Measurements from ENCODE around the gene SHISA5.

The SHISA5 gene

DNA sequence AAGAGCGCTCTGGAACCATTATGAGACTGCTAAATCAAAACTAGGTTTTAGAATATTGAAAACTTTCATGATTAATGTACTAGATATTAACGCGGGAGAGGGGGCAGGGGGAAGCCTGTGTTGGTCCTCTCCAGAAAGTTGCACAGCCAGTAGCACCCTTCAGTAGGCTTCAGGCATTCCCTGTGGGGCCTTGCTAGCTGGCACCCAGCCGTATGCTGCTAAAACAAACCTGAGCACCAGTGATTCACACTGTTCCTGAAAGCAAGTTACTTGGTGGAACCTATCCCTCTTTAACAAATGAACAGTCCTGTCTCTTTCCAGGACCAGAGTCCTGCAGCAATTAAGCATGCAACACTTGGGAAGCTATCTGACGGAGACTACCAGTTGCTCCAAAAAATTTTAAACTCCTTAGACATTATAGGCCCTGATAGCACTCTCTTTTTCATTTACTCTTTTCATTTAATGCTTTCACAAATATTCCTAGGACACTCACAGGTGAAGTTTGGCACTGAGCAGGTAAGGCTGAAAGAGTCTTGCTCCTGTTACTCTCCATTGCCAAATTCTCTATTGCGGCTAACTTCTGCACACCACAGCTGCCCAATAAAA lies 58.6 kb downstream of the SHISA5 start:
- Histone ChIP-seq H3K4me1 (ENCODE audit: control insufficient read depth in 2 of 2, insufficient read depth in 1 of 2, low read depth in 1 of 2, low read length in 2 of 2) (peaks cover 8 to 13% of the 10 kb centered on the region in 2 donors), H3K14ac (ENCODE audit: low read length) (no peak overlapping the region), H3K36me3 (replicated peaks in 1 of 2; ENCODE audit: control insufficient read depth in 2 of 2, insufficient read depth in 2 of 2, low read length in 2 of 2) (peaks cover 8 to 48% of the 10 kb centered on the region in 2 donors), H2BK12ac (ENCODE audit: low read length) (no peak overlapping the region), H3K9ac (ENCODE audit: low read depth, low read length, poor library complexity) (peak overlapping the region; percentile 35), H3K27me3 (ENCODE audit: control insufficient read depth in 3 of 3, insufficient read depth in 3 of 3, low read depth in 1 of 3, low read length in 3 of 3) (no peaks in the 10 kb centered on the region), H2BK120ac (ENCODE audit: low read depth, low read length) (no peak overlapping the region), H3K79me1 (ENCODE audit: low read depth, low read length) (peaks cover 12% of the 10 kb centered on the region), H4K8ac (ENCODE audit: low read depth, low read length) (no peak overlapping the region), H3K27ac (replicated peaks; ENCODE audit: low read length) (no peak overlapping the region), H2AFZ (ENCODE audit: low read length) (no peak overlapping the region), H3K23ac (ENCODE audit: low read depth, low read length, poor library complexity) (no peak overlapping the region), H2BK15ac (ENCODE audit: low read length) (no peak overlapping the region), H3K4me3 (ENCODE audit: low read length in 2 of 2) (peak overlapping the region in 1 of 2 donors; percentile 72), H3K4ac (ENCODE audit: low read length) (no peak overlapping the region), H3K9me3 (replicated peaks in 1 of 2; ENCODE audit: control insufficient read depth in 2 of 2, insufficient read depth in 1 of 2, low read depth in 1 of 2, low read length in 2 of 2) (no peaks in the 10 kb centered on the region), H3K18ac (ENCODE audit: low read length) (no peak overlapping the region), H3K4me2 (ENCODE audit: insufficient read depth, low read length, poor library complexity, severe bottlenecking) (peak overlapping the region; percentile 86), H2AK5ac (ENCODE audit: low read depth, low read length) (no peak overlapping the region), H2BK5ac (ENCODE audit: low read length) (no peak overlapping the region), H4K91ac (ENCODE audit: low read depth, low read length, poor library complexity) (no peak overlapping the region)
- no CpG with 5 or more reads among the region's 6 CpGs for WGBS, 2 donors (ENCODE audit: extremely low coverage in 2 of 2, insufficient read length in 2 of 2, insufficient replicate concordance in 1 of 2)
- no peak for DNase-seq (ENCODE audit: low spot score)

DNA sequence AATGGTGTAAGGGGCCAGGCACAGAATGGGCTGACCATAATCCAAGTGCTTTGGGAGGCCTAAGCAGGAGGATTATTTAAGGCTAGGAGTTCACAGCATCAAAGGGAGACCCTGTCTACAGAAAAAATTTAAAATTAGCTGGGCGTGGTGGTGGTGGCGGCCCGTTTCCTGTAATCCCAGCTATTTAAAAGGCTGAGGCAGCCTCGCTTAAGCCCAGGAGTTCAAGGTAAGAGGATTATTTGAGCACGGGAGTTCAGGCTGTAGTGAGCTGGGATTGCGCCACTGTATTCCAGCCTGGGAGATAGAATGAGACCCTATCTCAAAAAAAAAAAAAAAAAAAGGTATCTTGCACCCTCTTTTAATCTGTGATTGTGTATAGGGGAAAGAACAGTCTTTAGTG lies 62.0 kb downstream of the SHISA5 start:
- Histone ChIP-seq H3K79me1 (ENCODE audit: low read depth, low read length) (peaks cover 11% of the 10 kb centered on the region), H3K9me3 (replicated peaks in 1 of 2; ENCODE audit: control insufficient read depth in 2 of 2, insufficient read depth in 1 of 2, low read depth in 1 of 2, low read length in 2 of 2) (no peaks in the 10 kb centered on the region), H3K23ac (ENCODE audit: low read depth, low read length, poor library complexity) (no peak overlapping the region), H2BK15ac (ENCODE audit: low read length) (no peak overlapping the region), H3K4me1 (ENCODE audit: control insufficient read depth in 2 of 2, insufficient read depth in 1 of 2, low read depth in 1 of 2, low read length in 2 of 2) (peaks cover 6 to 7% of the 10 kb centered on the region in 2 donors), H2AK5ac (ENCODE audit: low read depth, low read length) (no peak overlapping the region), H3K4ac (ENCODE audit: low read length) (no peak overlapping the region), H3K4me2 (ENCODE audit: insufficient read depth, low read length, poor library complexity, severe bottlenecking) (no peak overlapping the region), H3K18ac (ENCODE audit: low read length) (no peak overlapping the region), H4K8ac (ENCODE audit: low read depth, low read length) (no peak overlapping the region), H3K36me3 (replicated peaks in 1 of 2; ENCODE audit: control insufficient read depth in 2 of 2, insufficient read depth in 2 of 2, low read length in 2 of 2) (peaks cover 8 to 36% of the 10 kb centered on the region in 2 donors), H4K91ac (ENCODE audit: low read depth, low read length, poor library complexity) (no peak overlapping the region), H2BK12ac (ENCODE audit: low read length) (no peak overlapping the region), H2AFZ (ENCODE audit: low read length) (no peak overlapping the region), H3K4me3 (ENCODE audit: low read length in 2 of 2) (peak overlapping the region in 1 of 2 donors; percentile 78), H3K9ac (ENCODE audit: low read depth, low read length, poor library complexity) (no peak overlapping the region), H3K27ac (replicated peaks; ENCODE audit: low read length) (no peak overlapping the region), H3K27me3 (ENCODE audit: control insufficient read depth in 3 of 3, insufficient read depth in 3 of 3, low read depth in 1 of 3, low read length in 3 of 3) (no peaks in the 10 kb centered on the region), H2BK5ac (ENCODE audit: low read length) (no peak overlapping the region), H3K14ac (ENCODE audit: low read length) (no peak overlapping the region), H2BK120ac (ENCODE audit: low read depth, low read length) (no peak overlapping the region)
- no CpG with 5 or more reads among the region's 6 CpGs for WGBS, 2 donors (ENCODE audit: extremely low coverage in 2 of 2, insufficient read length in 2 of 2, insufficient replicate concordance in 1 of 2)
- DNase-seq (ENCODE audit: low spot score): no peak

DNA sequence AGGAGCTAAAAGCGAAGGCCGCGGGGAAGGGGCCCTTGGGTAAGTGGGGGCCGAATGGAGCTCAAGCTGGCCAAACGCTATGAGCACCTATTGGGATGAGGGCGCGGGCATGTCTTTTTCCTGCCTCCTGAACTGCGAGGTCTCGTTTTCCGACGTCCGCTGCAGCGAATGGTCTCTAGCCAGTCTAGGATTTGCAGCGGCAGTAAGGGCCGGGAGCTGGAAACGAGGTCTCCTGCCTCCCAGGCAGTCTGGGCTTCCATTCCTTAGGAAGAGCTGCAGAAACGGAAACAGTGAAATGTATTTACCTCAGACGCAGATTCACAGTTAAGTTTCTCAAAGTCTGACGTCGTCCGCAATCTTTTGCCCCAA lies 63.4 kb downstream of the SHISA5 start:
- H4K91ac ChIP-seq (ENCODE audit: low read depth, low read length, poor library complexity): no peak overlapping the region
- peaks cover 7% of the 10 kb centered on the region for H3K79me1 ChIP-seq (ENCODE audit: low read depth, low read length)
- no peak overlapping the region for H2BK5ac ChIP-seq (ENCODE audit: low read length)
- H3K9ac ChIP-seq (ENCODE audit: low read depth, low read length, poor library complexity): peak overlapping the region; percentile 100
- H3K9me3 ChIP-seq (replicated peaks in 1 of 2; ENCODE audit: control insufficient read depth in 2 of 2, insufficient read depth in 1 of 2, low read depth in 1 of 2, low read length in 2 of 2): no peaks in the 10 kb centered on the region
- H2BK120ac ChIP-seq (ENCODE audit: low read depth, low read length): no peak overlapping the region
- WGBS, 2 donors (ENCODE audit: extremely low coverage in 2 of 2, insufficient read length in 2 of 2, insufficient replicate concordance in 1 of 2): no CpG with 5 or more reads among the region's 21 CpGs
- peak overlapping the region; percentile 35 for H3K18ac ChIP-seq (ENCODE audit: low read length)
- H4K8ac ChIP-seq (ENCODE audit: low read depth, low read length): no peak overlapping the region
- no peak overlapping the region for H2AK5ac ChIP-seq (ENCODE audit: low read depth, low read length)
- no peak overlapping the region for H3K4ac ChIP-seq (ENCODE audit: low read length)
- H3K36me3 ChIP-seq (replicated peaks in 1 of 2; ENCODE audit: control insufficient read depth in 2 of 2, insufficient read depth in 2 of 2, low read length in 2 of 2): peaks cover 8 to 36% of the 10 kb centered on the region in 2 donors
- H2BK15ac ChIP-seq (ENCODE audit: low read length): no peak overlapping the region
- H3K27ac ChIP-seq (replicated peaks; ENCODE audit: low read length): no peak overlapping the region
- H2BK12ac ChIP-seq (ENCODE audit: low read length): no peak overlapping the region
- peak overlapping the region; percentile 85 for H2AFZ ChIP-seq (ENCODE audit: low read length)
- peak overlapping the region; percentile 94 for H3K23ac ChIP-seq (ENCODE audit: low read depth, low read length, poor library complexity)
- H3K4me1 ChIP-seq (ENCODE audit: control insufficient read depth in 2 of 2, insufficient read depth in 1 of 2, low read depth in 1 of 2, low read length in 2 of 2): peaks cover 2 to 6% of the 10 kb centered on the region in 2 donors
- DNase-seq (ENCODE audit: low spot score): no peak
- peak overlapping the region; percentile 81 for H3K4me2 ChIP-seq (ENCODE audit: insufficient read depth, low read length, poor library complexity, severe bottlenecking)
- peak overlapping the region; percentile 78 to 93 for H3K4me3 ChIP-seq (ENCODE audit: low read length in 2 of 2)
- no peaks in the 10 kb centered on the region for H3K27me3 ChIP-seq (ENCODE audit: control insufficient read depth in 3 of 3, insufficient read depth in 3 of 3, low read depth in 1 of 3, low read length in 3 of 3)
- peak overlapping the region; percentile 92 for H3K14ac ChIP-seq (ENCODE audit: low read length)

DNA sequence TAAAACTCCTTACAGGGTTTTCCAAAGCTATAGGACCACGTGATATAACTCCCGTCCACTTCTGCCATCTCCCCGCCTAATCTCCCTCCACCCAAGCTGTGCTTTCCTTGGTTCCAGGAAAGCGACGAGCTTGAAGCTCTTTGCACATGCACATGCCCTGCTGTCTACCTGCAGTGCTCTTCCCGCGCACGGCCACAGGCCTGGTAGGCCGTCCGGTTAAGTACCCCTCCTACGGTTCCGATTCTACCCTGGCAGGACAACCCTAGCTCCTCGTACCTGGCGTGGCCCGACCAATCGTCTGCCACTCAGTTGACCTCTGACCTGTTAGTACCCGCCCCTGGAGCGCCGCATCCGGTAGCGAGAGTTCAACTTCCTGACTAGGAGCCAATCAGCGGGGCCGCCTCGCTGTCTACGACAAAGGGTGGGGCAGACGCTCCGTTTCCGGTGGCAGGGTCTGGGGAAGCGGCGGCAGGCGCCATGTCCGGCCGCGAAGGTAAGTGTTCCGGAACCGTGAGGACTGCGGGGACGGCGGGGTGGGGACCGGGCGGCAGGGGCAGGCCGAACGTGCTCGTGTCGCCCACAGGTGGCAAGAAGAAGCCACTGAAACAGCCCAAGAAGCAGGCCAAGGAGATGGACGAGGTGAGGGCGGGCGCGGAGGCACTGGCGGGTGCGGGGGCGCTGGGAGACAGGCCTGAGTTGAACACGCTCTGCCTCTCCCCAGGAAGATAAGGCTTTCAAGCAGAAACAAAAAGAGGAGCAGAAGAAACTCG lies 64.0 kb downstream of the SHISA5 start, which contains the start of the genes CCDC51 and TMA7:
CCDC51 (minus strand) TSS at position 300 of the 770 bp plus-strand sequence. CDS start 4,991 bp downstream, outside the sequence.
TMA7 (plus strand) TSS at position 438 of the 770 bp plus-strand sequence; CDS start at position 478, 40 bp downstream.
- Histone ChIP-seq H2BK15ac (ENCODE audit: low read length) (no peak within 1 kb of the TSS), H3K36me3 (replicated peaks in 1 of 2; ENCODE audit: control insufficient read depth in 2 of 2, insufficient read depth in 2 of 2, low read length in 2 of 2) (peaks cover 8 to 36% of the 10 kb centered on the region in 2 donors), H3K4me2 (ENCODE audit: insufficient read depth, low read length, poor library complexity, severe bottlenecking) (peak within 1 kb of the TSS; percentile 81), H3K27ac (replicated peaks; ENCODE audit: low read length) (peak within 1 kb of the TSS; percentile 75), H3K4ac (ENCODE audit: low read length) (no peak within 1 kb of the TSS), H2BK5ac (ENCODE audit: low read length) (no peak within 1 kb of the TSS), H3K27me3 (ENCODE audit: control insufficient read depth in 3 of 3, insufficient read depth in 3 of 3, low read depth in 1 of 3, low read length in 3 of 3) (no peaks in the 10 kb centered on the region), H3K23ac (ENCODE audit: low read depth, low read length, poor library complexity) (peak within 1 kb of the TSS; percentile 94), H2BK12ac (ENCODE audit: low read length) (no peak within 1 kb of the TSS), H3K79me1 (ENCODE audit: low read depth, low read length) (peaks cover 8% of the 10 kb centered on the region), H3K4me1 (ENCODE audit: control insufficient read depth in 2 of 2, insufficient read depth in 1 of 2, low read depth in 1 of 2, low read length in 2 of 2) (peaks cover 2 to 6% of the 10 kb centered on the region in 2 donors), H2BK120ac (ENCODE audit: low read depth, low read length) (no peak within 1 kb of the TSS), H4K91ac (ENCODE audit: low read depth, low read length, poor library complexity) (no peak within 1 kb of the TSS), H2AK5ac (ENCODE audit: low read depth, low read length) (no peak within 1 kb of the TSS), H2AFZ (ENCODE audit: low read length) (peak within 1 kb of the TSS; percentile 85), H3K18ac (ENCODE audit: low read length) (peak within 1 kb of the TSS; percentile 94), H3K9ac (ENCODE audit: low read depth, low read length, poor library complexity) (peak within 1 kb of the TSS; percentile 100), H4K8ac (ENCODE audit: low read depth, low read length) (no peak within 1 kb of the TSS), H3K14ac (ENCODE audit: low read length) (peak within 1 kb of the TSS; percentile 92), H3K4me3 (ENCODE audit: low read length in 2 of 2) (peak within 1 kb of the TSS; percentile 78 to 93), H3K9me3 (replicated peaks in 1 of 2; ENCODE audit: control insufficient read depth in 2 of 2, insufficient read depth in 1 of 2, low read depth in 1 of 2, low read length in 2 of 2) (no peaks in the 10 kb centered on the region)
- peak; percentile 92 for DNase-seq (ENCODE audit: low spot score)
- WGBS, 2 donors (ENCODE audit: extremely low coverage in 2 of 2, insufficient read length in 2 of 2, insufficient replicate concordance in 1 of 2): no CpG with 5 or more reads among the region's 54 CpGs
